Endothelial cell of umbilical vein (primary cell): Measurements from ENCODE around the gene DHRS12. TPM values are rescaled to one million over a fixed set of nuclear protein-coding genes. Genes with fewer than 3 reads are reported as not detected.

Experiments used
- BruUV-seq: library from RNA; stranded (reverse); fragments of 400-500 nt; replicated peaks from 2 replicates; lab custom pipeline; 2021; lab: Mats Ljungman, UMichigan
- CTCF ChIA-PET: fragments of 300-600, 350-600 bp; sonication (Branson Sonifier 250); formaldehyde crosslinking; loops from one replicate; lab custom pipeline; 2021; ENCODE audit warnings: antibody characterized with exemption, inconsistent platforms; lab: Charles Lee
- POLR2A ChIA-PET: fragments of 300-600, 350-600 bp; sonication (Branson Sonifier 250); formaldehyde crosslinking; loops from one replicate; lab custom pipeline; 2021; ENCODE audit warnings: antibody characterized with exemption, inconsistent platforms; lab: Charles Lee
- DNase-seq: peaks from one replicate; pipeline ENCODE4 v3.0.0-alpha.2; 2011; ENCODE audit warnings: low read depth, low spot score
- FAIRE-seq: peaks from 2 replicates; lab custom pipeline; 2011; peaks lifted over from hg19 to GRCh38; lab: Jason Lieb, UNC
- H2AFZ ChIP-seq: 2 replicates; pipeline ENCODE4 v1.6.0; 2012; ENCODE audit warnings: low read depth, low read length, control low read depth, inconsistent platforms
- H3K27ac ChIP-seq: 2 replicates; pipeline ENCODE4 v1.5.1; 2011; ENCODE audit warnings: low read depth, mild to moderate bottlenecking, control low read depth, low read length, moderate library complexity; ENCODE audit not compliant: insufficient read depth
- H3K27me3 ChIP-seq, 2 experiments: 2 replicates each; pipeline versions ENCODE4 v1.6.0 to v1.6.1; 2011; ENCODE audit warnings: low read length in 2 of 2, mixed read lengths in 1 of 2; ENCODE audit not compliant: control insufficient read depth in 2 of 2, insufficient read depth in 2 of 2
- H3K36me3 ChIP-seq, 2 experiments: 2 replicates in 1 of 2; 3 replicates in 1 of 2; pipeline ENCODE4 v1.5.1; 2011; ENCODE audit warnings: low read length in 2 of 2, mild to moderate bottlenecking in 1 of 2, moderate library complexity in 1 of 2; ENCODE audit not compliant: control insufficient read depth in 2 of 2, insufficient read depth in 2 of 2; ENCODE audit errors: extremely low read depth in 1 of 2
- H3K4me1 ChIP-seq: 3 replicates; pipeline ENCODE4 v1.5.1; 2011; ENCODE audit warnings: mild to moderate bottlenecking, low read length; ENCODE audit not compliant: control insufficient read depth, insufficient read depth; ENCODE audit errors: extremely low read depth
- H3K4me2 ChIP-seq: 2 replicates; pipeline ENCODE4 v1.6.1; 2011; ENCODE audit warnings: low read length, control low read depth, mixed read lengths; ENCODE audit not compliant: insufficient read depth
- H3K4me3 ChIP-seq, 3 experiments: fragments of 200-600 bp in 1 of 3; sonication (generic), shearing (Covaris generic) in 1 of 3; replicated peaks in 1 of 3; 2 replicates each; pipeline ENCODE4 v1.5.1; 2011 to 2016; ENCODE audit warnings: control low read depth in 3 of 3, low read length in 3 of 3, mild to moderate bottlenecking in 2 of 3, inconsistent platforms in 1 of 3, low read depth in 1 of 3, moderate library complexity in 1 of 3; ENCODE audit not compliant: insufficient read depth in 1 of 3
- H3K79me2 ChIP-seq: 2 replicates; pipeline ENCODE4 v1.6.0; 2012; ENCODE audit warnings: low read length, inconsistent platforms; ENCODE audit not compliant: control insufficient read depth, insufficient read depth
- H3K9ac ChIP-seq: replicated peaks from 2 replicates; pipeline ENCODE3; 2011; ENCODE audit warnings: low read length, control low read depth; ENCODE audit not compliant: insufficient read depth; ENCODE audit errors: extremely low read depth
- H3K9me1 ChIP-seq: replicated peaks from 3 replicates; pipeline ENCODE4 v1.6.0; 2011; ENCODE audit warnings: mild to moderate bottlenecking, low read length; ENCODE audit not compliant: control insufficient read depth, insufficient read depth; ENCODE audit errors: extremely low read depth
- H3K9me3 ChIP-seq: replicated peaks from 2 replicates; pipeline ENCODE4 v1.5.1; 2012; ENCODE audit warnings: low read length, inconsistent platforms; ENCODE audit not compliant: control insufficient read depth, insufficient read depth
- H4K20me1 ChIP-seq: replicated peaks from 2 replicates; pipeline ENCODE3; 2011; ENCODE audit warnings: mild to moderate bottlenecking, low read length; ENCODE audit not compliant: control insufficient read depth, insufficient read depth; ENCODE audit errors: extremely low read depth
- CTCF ChIP-seq, 2 donors: IDR thresholded peaks; 1 replicate in 1 of 2; 2 replicates in 1 of 2; pipeline ENCODE4 v1.5.1; 2011; ENCODE audit warnings: low read length in 2 of 2, mild to moderate bottlenecking in 2 of 2, moderate library complexity in 2 of 2, control low read depth in 1 of 2, inconsistent platforms in 1 of 2, low read depth in 1 of 2; ENCODE audit not compliant: insufficient read depth in 1 of 2; ENCODE audit errors: extremely low read depth in 1 of 2
- EZH2 ChIP-seq: IDR thresholded peaks from 2 replicates; pipeline ENCODE4 v1.6.1; 2012; ENCODE audit warnings: borderline replicate concordance, low read depth, mild to moderate bottlenecking, moderate library complexity, low read length, inconsistent platforms; ENCODE audit not compliant: severe bottlenecking
- FOS ChIP-seq: IDR thresholded peaks from 2 replicates; pipeline ENCODE4 v1.6.1; 2011; ENCODE audit warnings: mild to moderate bottlenecking, low read length, moderate library complexity, borderline replicate concordance; ENCODE audit not compliant: insufficient read depth
- POLR2AphosphoS5 ChIP-seq: IDR thresholded peaks from 2 replicates; pipeline ENCODE4 v1.6.1; 2012; ENCODE audit warnings: low read depth, mild to moderate bottlenecking, control low read depth, low read length, moderate library complexity; ENCODE audit not compliant: insufficient read depth
- dilution Hi-C: fragments of 300-500 bp; cut with MboI; formaldehyde crosslinking; loops from one replicate; pipeline ENCODE4 v1.15.0; 2019; ENCODE audit warnings: low sequenced_read_pairs; ENCODE audit not compliant: extremely low pct_ligation_motif_present
- intact Hi-C: fragments of 100-400 bp; cut with micrococcal nuclease; formaldehyde crosslinking; loops from one replicate; pipeline ENCODE4 v1.10.0; 2022
- polyA plus RNA-seq, 4 experiments: library from polyadenylated mRNA; depleted of rRNA in 3 of 4; stranded (reverse) in 3 of 4; unstranded in 1 of 4; fragments of >200 nt; gene quantifications; 2 replicates each; pipeline versions ENCODE4 v1.2.1 to v1.2.3, GENCODE V29; 2011 to 2012; ENCODE audit warnings: missing spikeins in 1 of 4
- total RNA-seq: library from RNA; stranded (reverse); gene quantifications from 2 replicates; pipeline ENCODE4 v1.2.3, GENCODE V29; 2021
- TF ChIP-seq, protein P1 (sequence below): IDR thresholded peaks from 2 replicates; pipeline ENCODE4 v1.6.1; 2011; ENCODE audit not compliant: insufficient read depth, insufficient read length

Gene DHRS12
- total and polyA plus RNA-seq, 2 donors (not counting 3 experiments of a cell fraction or from before 2014, with no cell fraction given): 8.9 to 9.1 TPM

DNA sequence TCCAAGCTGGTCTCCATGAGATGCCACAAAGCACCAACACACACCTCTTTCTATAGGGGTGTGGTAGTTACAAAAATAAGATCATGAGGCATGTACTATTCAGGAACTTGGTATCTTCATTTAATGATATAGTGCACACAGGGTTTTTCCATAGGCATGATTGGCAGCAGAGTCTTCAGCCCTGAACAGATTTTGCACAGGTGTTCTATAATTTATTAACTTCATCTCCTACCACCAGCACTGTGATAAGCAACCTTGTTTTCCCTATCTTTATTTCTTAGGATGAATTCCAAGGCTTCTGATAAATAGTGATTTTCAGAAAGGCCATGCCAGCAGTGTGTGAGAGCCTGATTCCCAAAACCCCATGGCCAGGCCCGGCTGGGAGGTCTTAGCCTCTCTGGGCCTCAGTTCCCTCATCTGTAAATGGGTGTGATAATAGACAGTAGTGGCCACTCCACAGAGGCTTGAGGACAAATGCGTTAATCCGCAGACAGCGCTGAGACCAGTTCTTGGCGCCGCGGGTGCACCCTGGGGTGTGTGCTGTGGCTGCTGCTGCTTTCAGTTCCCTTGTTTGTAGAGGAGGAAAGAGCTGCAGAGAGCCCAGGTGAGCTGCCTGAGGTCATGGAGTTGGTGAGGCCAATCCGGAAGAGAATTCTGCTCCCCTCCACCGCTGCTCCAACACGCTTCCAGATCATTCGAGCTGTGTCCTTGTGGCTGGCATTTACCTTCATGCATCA is 33.1 kb downstream of the DHRS12 start:
- FAIRE-seq: no peak

More for the DNA sequence above, 33.1 kb downstream of the DHRS12 start:
- no peak for DNase-seq
- Histone ChIP-seq H3K4me2 (no peak overlapping the region), H3K4me3 (no peak overlapping the region), H3K27ac (no peak overlapping the region), H2AFZ (no peak overlapping the region), H3K36me3 (no peaks in the 10 kb centered on the region), H3K4me1 (no peaks in the 10 kb centered on the region), H3K9me1 (no peaks in the 10 kb centered on the region), H4K20me1 (no peaks in the 10 kb centered on the region), H3K9me3 (no peaks in the 10 kb centered on the region), H3K9ac (no peak overlapping the region), H3K79me2 (no peaks in the 10 kb centered on the region), H3K27me3 (peaks cover 0 to 2% of the 10 kb centered on the region in 2 experiments)
- dilution Hi-C loops (no loop called here), intact Hi-C loops (no loop called here)
- TF ChIP-seq FOS: no peak
- TF ChIP-seq, protein P1, sequence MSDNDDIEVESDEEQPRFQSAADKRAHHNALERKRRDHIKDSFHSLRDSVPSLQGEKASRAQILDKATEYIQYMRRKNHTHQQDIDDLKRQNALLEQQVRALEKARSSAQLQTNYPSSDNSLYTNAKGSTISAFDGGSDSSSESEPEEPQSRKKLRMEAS: no peak
- no peak for TF ChIP-seq POLR2AphosphoS5
- no peak for TF ChIP-seq CTCF (IDR thresholded peaks at IDR 0.05; ENCODE audit: extremely low read depth in 1 of 2, insufficient read depth in 1 of 2, low read depth in 1 of 2, low read length in 2 of 2)
- TF ChIP-seq EZH2: no peak
- CTCF ChIA-PET: interaction anchor here (1.0 kb wide), 1 partner anchor 10 kb away, joined by 3 read pairs; no protein-coding TSS in a partner anchor
- BruUV-seq: no TSS peak
- POLR2A ChIA-PET: no interaction called here
